ENCODE data around the gene TERF2IP.

TERF2IP gene

GRCh38 chr16:75701361-75701760, 53.8 kb downstream of the TERF2IP start, which contains the start of gene DUXB:
Gene DUXB (minus strand): TSS chr16:75701461. CDS start chr16:75701418, 43 bp downstream.
- TF ChIP-seq ZFX (IDR thresholded peaks at IDR 0.05) (no peak), CTCF (conservative IDR thresholded peaks at IDR 0.05) (no peak)
- no peak within 1 kb of the TSS for H3K27ac ChIP-seq

- TF ChIP-seq CTCF (conservative IDR thresholded peaks at IDR 0.05) = no peak
- no peak for TF ChIP-seq ZFX (IDR thresholded peaks at IDR 0.05)
- no peak overlapping the region for H3K27ac ChIP-seq
These were observed 54.7 kb downstream of the TERF2IP start for GRCh38 chr16:75702242-75702641.

- no peak for TF ChIP-seq ZFX (IDR thresholded peaks at IDR 0.05)
- TF ChIP-seq CTCF (conservative IDR thresholded peaks at IDR 0.05) = no peak
- H3K27ac ChIP-seq = no peak overlapping the region
These were observed 55.7 kb downstream of the TERF2IP start for GRCh38 chr16:75703306-75703705.
